ENCODE measurements around the gene PNISR. TPM values are rescaled to one million over a fixed set of nuclear protein-coding genes. Genes with fewer than 3 reads are reported as not detected.

PNISR gene
- total and polyA plus RNA-seq, 4 donors, result 9.8 to 88.7 (median 48.3) TPM

DNA sequence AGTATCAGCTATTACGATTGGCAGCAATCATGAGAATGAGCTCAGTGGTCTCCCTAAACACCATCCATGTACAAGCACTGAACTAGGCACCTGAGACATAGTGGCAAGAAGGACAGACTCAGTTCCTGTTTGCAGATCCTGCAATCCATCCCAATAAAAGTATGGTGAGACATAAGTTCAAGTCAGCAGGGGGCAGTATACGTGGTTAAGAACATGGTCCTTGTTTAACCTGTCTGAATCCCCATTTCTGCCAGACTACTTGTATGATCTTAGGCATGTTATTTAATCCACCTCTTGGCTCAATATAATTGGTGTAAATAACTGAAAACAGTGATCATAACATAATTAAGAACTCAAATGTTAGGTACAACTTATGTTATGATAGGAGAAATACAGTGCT lies 33.2 kb upstream of the PNISR start:
- WGBS, result 91% methylated on average over 2 of the region's 2 CpGs
- Histone ChIP-seq H3K9me3 (ENCODE audit: control insufficient read depth in 4 of 4, low read length in 3 of 4) (no peaks in the 10 kb centered on the region), H3K4me3 (ENCODE audit: low read depth in 1 of 3, low read length in 3 of 3) (no peak overlapping the region), H3K27me3 (ENCODE audit: control insufficient read depth in 4 of 4, insufficient read depth in 4 of 4, low read length in 3 of 4) (no peaks in the 10 kb centered on the region), H3K36me3 (ENCODE audit: control insufficient read depth in 4 of 4, insufficient read depth in 3 of 4, low read depth in 1 of 4, low read length in 3 of 4) (peaks cover 0 to 1% (median 0%) of the 10 kb centered on the region in 4 donors), H3K9ac (ENCODE audit: low read depth in 1 of 2, low read length in 2 of 2) (no peak overlapping the region), H3K4me1 (ENCODE audit: control insufficient read depth in 4 of 4, insufficient read depth in 4 of 4, low read length in 3 of 4) (no peaks in the 10 kb centered on the region), H3K27ac (ENCODE audit: low read depth in 1 of 2, low read length in 2 of 2) (no peak overlapping the region)
- no peak for DNase-seq (ENCODE audit: low spot score)
- TF ChIP-seq FOXA2 (IDR thresholded peaks at IDR 0.05), result no peak
- peak; percentile 13 for TF ChIP-seq CTCF (IDR thresholded peaks at IDR 0.05; ENCODE audit: low read depth, low read length, missing input control)

DNA sequence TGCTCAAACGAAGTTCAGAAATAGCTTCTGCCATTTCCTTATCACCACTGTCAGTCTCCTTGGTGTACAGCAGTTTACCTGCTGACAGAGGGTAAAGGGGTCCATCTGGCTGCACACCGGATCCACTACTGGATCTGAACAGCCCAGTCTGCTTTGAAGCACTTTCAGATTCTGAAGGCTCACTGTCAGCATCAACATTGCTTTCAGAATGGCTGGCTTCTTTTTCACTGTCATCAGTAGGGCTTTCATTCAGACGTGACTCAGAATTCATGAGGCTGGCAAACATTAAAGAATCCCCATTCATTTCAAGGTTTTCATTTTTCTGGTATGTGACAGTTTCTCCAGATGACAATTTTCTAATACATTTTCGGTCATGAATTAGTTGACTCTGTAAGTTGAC lies 21.0 kb upstream of the PNISR start:
- H3K9me3 ChIP-seq (ENCODE audit: control insufficient read depth in 4 of 4, low read length in 3 of 4), result no peaks in the 10 kb centered on the region
- peaks cover 0 to 6% (median 0%) of the 10 kb centered on the region in 4 donors for H3K36me3 ChIP-seq (ENCODE audit: control insufficient read depth in 4 of 4, insufficient read depth in 3 of 4, low read depth in 1 of 4, low read length in 3 of 4)
- H3K9ac ChIP-seq (ENCODE audit: low read depth in 1 of 2, low read length in 2 of 2), result no peak overlapping the region
- 90% methylated on average over 4 of the region's 4 CpGs for WGBS
- no peak overlapping the region for H3K4me3 ChIP-seq (ENCODE audit: low read depth in 1 of 3, low read length in 3 of 3)
- no peak overlapping the region for H3K27ac ChIP-seq (ENCODE audit: low read depth in 1 of 2, low read length in 2 of 2)
- H3K4me1 ChIP-seq (ENCODE audit: control insufficient read depth in 4 of 4, insufficient read depth in 4 of 4, low read length in 3 of 4), result no peaks in the 10 kb centered on the region
- DNase-seq (ENCODE audit: low spot score), result no peak
- no peaks in the 10 kb centered on the region for H3K27me3 ChIP-seq (ENCODE audit: control insufficient read depth in 4 of 4, insufficient read depth in 4 of 4, low read length in 3 of 4)
- TF ChIP-seq TAF1 (conservative IDR thresholded peaks at IDR 0.05) (no peak), ZBTB33 (IDR thresholded peaks at IDR 0.05) (no peak), SP1 (IDR thresholded peaks at IDR 0.05) (no peak), RXRA (IDR thresholded peaks at IDR 0.05) (no peak), HNF4G (IDR thresholded peaks at IDR 0.05) (no peak), YY1 (IDR thresholded peaks at IDR 0.05) (no peak), HNF4A (conservative IDR thresholded peaks at IDR 0.05) (no peak), EGR1 (IDR thresholded peaks at IDR 0.05; ENCODE audit: low read depth in 2 of 2) (no peak), NR2F2 (IDR thresholded peaks at IDR 0.05) (no peak)
- TF ChIP-seq, protein P1, sequence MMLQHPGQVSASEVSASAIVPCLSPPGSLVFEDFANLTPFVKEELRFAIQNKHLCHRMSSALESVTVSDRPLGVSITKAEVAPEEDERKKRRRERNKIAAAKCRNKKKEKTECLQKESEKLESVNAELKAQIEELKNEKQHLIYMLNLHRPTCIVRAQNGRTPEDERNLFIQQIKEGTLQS (IDR thresholded peaks at IDR 0.05), result no peak

- Histone ChIP-seq H3K36me3 (ENCODE audit: control insufficient read depth in 4 of 4, insufficient read depth in 3 of 4, low read depth in 1 of 4, low read length in 3 of 4) (peaks cover 1 to 2% (median 2%) of the 10 kb centered on the region in 4 donors), H3K27ac (ENCODE audit: low read depth in 1 of 2, low read length in 2 of 2) (no peak overlapping the region), H3K4me1 (ENCODE audit: control insufficient read depth in 4 of 4, insufficient read depth in 4 of 4, low read length in 3 of 4) (no peaks in the 10 kb centered on the region), H3K27me3 (ENCODE audit: control insufficient read depth in 4 of 4, insufficient read depth in 4 of 4, low read length in 3 of 4) (no peaks in the 10 kb centered on the region), H3K9me3 (ENCODE audit: control insufficient read depth in 4 of 4, low read length in 3 of 4) (no peaks in the 10 kb centered on the region), H3K4me3 (ENCODE audit: low read depth in 1 of 3, low read length in 3 of 3) (no peak overlapping the region), H3K9ac (ENCODE audit: low read depth in 1 of 2, low read length in 2 of 2) (no peak overlapping the region)
- no peak for DNase-seq (ENCODE audit: low spot score)
- TF ChIP-seq RAD21 (IDR thresholded peaks at IDR 0.05) (peak; percentile 27 to 58), CTCF (IDR thresholded peaks at IDR 0.05; ENCODE audit: low read depth, low read length, missing input control) (peak; percentile 54), YY1 (IDR thresholded peaks at IDR 0.05) (no peak), GABPA (IDR thresholded peaks at IDR 0.05 in 1 of 2, conservative IDR thresholded peaks at IDR 0.05 in 1 of 2) (no peak)
- WGBS, result 7% methylated on average over 3 of the region's 3 CpGs
Observed at GRCh38 chr6:99434702-99435530, 9.8 kb upstream of the PNISR start.

Measured in liver (tissue), 9 donors.